ENCODE data around the gene GAS2L3.

DNA sequence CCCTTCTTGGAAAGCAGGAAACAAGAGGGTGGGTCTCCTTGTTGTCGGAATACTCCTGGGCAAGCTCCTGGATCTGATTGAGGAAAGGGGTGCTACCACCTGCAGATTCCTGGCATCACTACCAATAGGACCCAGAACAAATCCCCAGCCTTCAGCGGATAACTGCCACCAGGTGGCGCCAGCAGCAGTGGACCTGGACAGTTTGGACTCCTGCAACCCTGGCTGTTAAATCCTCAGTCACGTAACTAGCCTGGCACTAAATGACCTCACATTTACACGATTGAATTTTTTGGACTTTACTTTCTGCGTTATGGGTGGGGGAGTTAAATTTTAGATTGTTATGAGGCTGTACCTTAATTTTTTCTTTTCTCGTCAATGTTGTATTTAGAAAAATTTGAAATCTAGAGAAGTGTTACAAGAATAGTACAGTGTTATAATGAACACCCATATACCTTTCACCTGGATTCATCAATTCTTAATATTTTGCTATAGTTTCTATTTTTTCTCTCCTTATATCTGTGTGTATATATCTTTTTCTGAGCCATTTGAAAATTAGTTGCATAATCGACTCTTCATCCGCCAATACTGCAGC lies 95.6 kb downstream of the GAS2L3 start:
- TF ChIP-seq POLR2A (IDR thresholded peaks at IDR 0.05) (no peak), POLR2AphosphoS5 (IDR thresholded peaks at IDR 0.05) (no peak)
- TF ChIP-seq, protein P1, sequence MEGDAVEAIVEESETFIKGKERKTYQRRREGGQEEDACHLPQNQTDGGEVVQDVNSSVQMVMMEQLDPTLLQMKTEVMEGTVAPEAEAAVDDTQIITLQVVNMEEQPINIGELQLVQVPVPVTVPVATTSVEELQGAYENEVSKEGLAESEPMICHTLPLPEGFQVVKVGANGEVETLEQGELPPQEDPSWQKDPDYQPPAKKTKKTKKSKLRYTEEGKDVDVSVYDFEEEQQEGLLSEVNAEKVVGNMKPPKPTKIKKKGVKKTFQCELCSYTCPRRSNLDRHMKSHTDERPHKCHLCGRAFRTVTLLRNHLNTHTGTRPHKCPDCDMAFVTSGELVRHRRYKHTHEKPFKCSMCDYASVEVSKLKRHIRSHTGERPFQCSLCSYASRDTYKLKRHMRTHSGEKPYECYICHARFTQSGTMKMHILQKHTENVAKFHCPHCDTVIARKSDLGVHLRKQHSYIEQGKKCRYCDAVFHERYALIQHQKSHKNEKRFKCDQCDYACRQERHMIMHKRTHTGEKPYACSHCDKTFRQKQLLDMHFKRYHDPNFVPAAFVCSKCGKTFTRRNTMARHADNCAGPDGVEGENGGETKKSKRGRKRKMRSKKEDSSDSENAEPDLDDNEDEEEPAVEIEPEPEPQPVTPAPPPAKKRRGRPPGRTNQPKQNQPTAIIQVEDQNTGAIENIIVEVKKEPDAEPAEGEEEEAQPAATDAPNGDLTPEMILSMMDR (IDR thresholded peaks at IDR 0.05), result peak; percentile 34 to 60 (median 52)

Data from prostate gland (tissue), 2 donors.